ENCODE data around the gene LOXHD1. TPM values are rescaled to one million over a fixed set of nuclear protein-coding genes. Genes with fewer than 3 reads are reported as not detected.

LOXHD1 gene
- total and polyA plus RNA-seq, 10 of the 15 experiments (the other 5 are each of a cell fraction or from before 2014, with no cell fraction given), result not detected

- Histone ChIP-seq H4K20me1 (ENCODE audit: control insufficient read depth, insufficient read depth) (no peaks in the 10 kb centered on the region), H3K27ac (ENCODE audit: control insufficient read depth, insufficient read depth) (no peak overlapping the region), H2AFZ (ENCODE audit: control insufficient read depth, low read depth, low read length) (no peak overlapping the region), H3K79me2 (ENCODE audit: control insufficient read depth, insufficient read depth, low read length) (no peaks in the 10 kb centered on the region), H3K4me1 (ENCODE audit: control insufficient read depth, insufficient read depth, low read length) (no peaks in the 10 kb centered on the region), H3K4me3 (no peak overlapping the region), H3K9ac (ENCODE audit: control insufficient read depth, insufficient read depth, low read length) (no peak overlapping the region), H3K27me3 (replicated peaks in 1 of 2; ENCODE audit: control insufficient read depth in 2 of 2, insufficient read depth in 2 of 2, low read length in 1 of 2) (no peaks in the 10 kb centered on the region; a peak in 2 of 4 replicates), H3K36me3 (ENCODE audit: control insufficient read depth in 2 of 2, insufficient read depth in 2 of 2, low read length in 1 of 2) (no peaks in the 10 kb centered on the region), H3K9me3 (replicated peaks; ENCODE audit: control insufficient read depth, insufficient read depth, low read length) (no peaks in the 10 kb centered on the region), H3K4me2 (ENCODE audit: control insufficient read depth, insufficient read depth) (no peak overlapping the region)
- RAD21 ChIA-PET (ENCODE audit: unreplicated experiment), result no interaction called here
- CTCF ChIA-PET, result interaction anchor here (1.1 to 1.5 kb wide), 2 partner anchors 9 to 12 kb away, joined by 3 to 13 read pairs; no protein-coding TSS in a partner anchor
- no peak for ATAC-seq
- SMC1A ChIA-PET (ENCODE audit: uncharacterized antibody, unreplicated experiment), result interaction anchor here (1.2 kb wide), 1 partner anchor 9 kb away, joined by 3 read pairs; no protein-coding TSS in a partner anchor
- no peak for FAIRE-seq
- BruUV-seq (replicated peaks), result no TSS peak
- POLR2A ChIA-PET, result no interaction called here
- 38% methylated on average over 12 of the region's 12 CpGs for WGBS (ENCODE audit: insufficient coverage, insufficient replicate concordance, low lambda C conversion rate, missing lambda C conversion rate)
- no peak for DNase-seq (ENCODE audit: low read depth, low spot score)
- intact Hi-C loops (cut with micrococcal nuclease; ENCODE audit: unreplicated experiment), result no loop called here
- in situ Hi-C loops (cut with MboI), result no loop called here
- TF ChIP-seq ZNF384 (IDR thresholded peaks at IDR 0.05; ENCODE audit: borderline replicate concordance, low read depth, low read length) (no peak), CTCF (IDR thresholded peaks at IDR 0.05 in 2 of 3, conservative IDR thresholded peaks at IDR 0.05 in 1 of 3; ENCODE audit: control insufficient read depth in 2 of 3, extremely low read depth in 1 of 3, insufficient read depth in 1 of 3, low read depth in 3 of 3, low read length in 3 of 3) (no peak), BCL3 (IDR thresholded peaks at IDR 0.05; ENCODE audit: borderline replicate concordance, insufficient read depth, low read depth, low read length, poor library complexity, severe bottlenecking) (no peak), ZNF622 (IDR thresholded peaks at IDR 0.05) (no peak), ZNF274 (IDR thresholded peaks at IDR 0.05; ENCODE audit: insufficient read depth, insufficient read length) (no peak), EGR1 (IDR thresholded peaks at IDR 0.05; ENCODE audit: borderline replicate concordance in 1 of 2, low read depth in 2 of 2, low read length in 2 of 2) (no peak), NKRF (conservative IDR thresholded peaks at IDR 0.05) (no peak), ZNF207 (IDR thresholded peaks at IDR 0.05; ENCODE audit: borderline replicate concordance) (no peak), LARP7 (IDR thresholded peaks at IDR 0.05) (no peak), SIX5 (IDR thresholded peaks at IDR 0.05; ENCODE audit: low read depth, low read length, severe bottlenecking) (no peak), ASH2L (IDR thresholded peaks at IDR 0.05; ENCODE audit: borderline replicate concordance, low read depth) (no peak), CBX5 (IDR thresholded peaks at IDR 0.05; ENCODE audit: low read depth) (no peak), USF2 (IDR thresholded peaks at IDR 0.05; ENCODE audit: borderline replicate concordance, low read depth, low read length) (no peak), EP300 (IDR thresholded peaks at IDR 0.05; ENCODE audit: borderline replicate concordance in 1 of 2, control insufficient read depth in 1 of 2, low read depth in 2 of 2, low read length in 2 of 2) (no peak), IRF4 (IDR thresholded peaks at IDR 0.05; ENCODE audit: low read depth, low read length) (no peak), JUND (IDR thresholded peaks at IDR 0.05; ENCODE audit: low read depth, low read length) (no peak), YBX1 (IDR thresholded peaks at IDR 0.05) (no peak)
These were observed 7.8 kb downstream of the LOXHD1 start for GRCh38 chr18:46649071-46649862.

Data from GM12878 (cell line).